ENCODE results near the gene DNAH7. TPM values are rescaled to one million over a fixed set of nuclear protein-coding genes. Genes with fewer than 3 reads are reported as not detected.

The DNAH7 gene
- total and polyA plus RNA-seq, 3 donors from 2014 or later = 14.9 to 27.1 (median 25.8) TPM

- DNase-seq = no peak
- intact Hi-C loops (cut with DNase I; ENCODE audit: low total_unique reads) = no loop called here
- Histone ChIP-seq H3K4me3 (no peak overlapping the region), H3K27me3 (no peaks in the 10 kb centered on the region), H3K36me3 (ENCODE audit: low read depth, missing control alignments) (no peaks in the 10 kb centered on the region), H3K27ac (no peak overlapping the region), H3K4me1 (no peaks in the 10 kb centered on the region), H3K9me3 (no peaks in the 10 kb centered on the region)
- 92 to 93% methylated on average over 1 of the region's 1 CpG for WGBS, 2 donors
- no peak for TF ChIP-seq POLR2A (IDR thresholded peaks at IDR 0.05)
- TF ChIP-seq CTCF (IDR thresholded peaks at IDR 0.05) = no peak
Measured at GRCh38 chr2:195834836-195835235, 233.8 kb downstream of the DNAH7 start.

DNA sequence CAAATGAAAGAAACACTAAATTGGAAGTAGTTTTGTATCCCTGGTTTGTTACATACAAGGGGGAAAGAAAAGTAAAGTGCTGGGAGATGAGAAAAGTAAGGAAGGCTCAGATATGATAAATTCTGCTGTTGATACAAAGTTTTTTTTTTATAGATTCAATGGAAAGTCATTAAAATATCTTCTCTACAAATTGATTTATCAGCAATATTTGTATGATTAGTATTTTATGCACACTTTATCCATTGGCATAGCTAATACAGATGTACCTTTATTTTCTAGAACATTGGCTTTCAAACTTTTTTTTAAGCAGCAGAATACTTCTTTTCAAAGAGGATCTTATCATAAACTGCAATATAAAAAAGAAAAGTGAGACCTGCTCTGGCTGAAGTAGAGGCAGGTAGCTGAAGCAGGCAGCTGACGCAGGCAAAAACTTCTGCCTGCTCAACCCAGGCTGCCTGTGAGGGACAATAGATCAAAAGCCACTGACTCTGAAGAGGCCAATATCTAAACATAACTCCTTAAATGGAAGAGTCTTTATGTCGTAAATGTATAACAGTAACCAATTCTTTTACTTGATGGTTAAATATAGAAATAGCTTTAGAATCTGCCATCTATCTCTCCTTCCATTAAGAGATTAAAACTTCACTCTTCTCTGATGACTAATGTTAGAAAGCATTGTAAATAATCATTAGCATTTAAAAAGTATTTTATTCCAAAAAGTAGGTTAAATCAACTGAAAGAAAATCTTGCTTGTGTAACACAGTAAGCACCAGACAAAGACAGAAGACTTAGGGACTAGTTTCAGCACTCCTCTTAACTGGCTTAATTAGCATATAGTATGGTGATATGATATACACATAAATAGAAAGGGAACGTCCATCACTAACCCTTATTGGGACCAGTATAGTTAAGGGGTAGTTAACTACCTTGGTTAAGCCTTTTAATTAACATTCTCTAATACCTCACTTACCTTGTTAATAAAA, 237.4 kb downstream of the DNAH7 start:
- H3K27me3 ChIP-seq = no peaks in the 10 kb centered on the region
- no peaks in the 10 kb centered on the region for H3K4me1 ChIP-seq
- H3K4me3 ChIP-seq = no peak overlapping the region
- no peaks in the 10 kb centered on the region for H3K36me3 ChIP-seq (ENCODE audit: low read depth, missing control alignments)
- intact Hi-C loops (cut with DNase I; ENCODE audit: low total_unique reads) = no loop called here
- no peak overlapping the region for H3K27ac ChIP-seq
- H3K9me3 ChIP-seq = no peaks in the 10 kb centered on the region
- TF ChIP-seq POLR2A (IDR thresholded peaks at IDR 0.05) (no peak), CTCF (IDR thresholded peaks at IDR 0.05) (no peak)
- 68 to 69% methylated on average over 3 of the region's 3 CpGs for WGBS, 2 donors
- no peak for DNase-seq

- Histone ChIP-seq H3K27me3 (no peaks in the 10 kb centered on the region), H3K4me1 (no peaks in the 10 kb centered on the region), H3K36me3 (ENCODE audit: low read depth, missing control alignments) (no peaks in the 10 kb centered on the region), H3K9me3 (no peaks in the 10 kb centered on the region), H3K4me3 (no peak overlapping the region), H3K27ac (no peak overlapping the region)
- TF ChIP-seq POLR2A (IDR thresholded peaks at IDR 0.05) = no peak
- TF ChIP-seq CTCF (IDR thresholded peaks at IDR 0.05) = no peak
- intact Hi-C loops (cut with DNase I; ENCODE audit: low total_unique reads) = no loop called here
- WGBS, 2 donors = 83 to 92% methylated on average over 2 of the region's 2 CpGs
- no peak for DNase-seq
Measured at GRCh38 chr2:195824478-195824877, 244.2 kb downstream of the DNAH7 start.

GRCh38 chr2:195823206-195823605, 245.4 kb downstream of the DNAH7 start:
- Histone ChIP-seq H3K36me3 (ENCODE audit: low read depth, missing control alignments) (no peaks in the 10 kb centered on the region), H3K9me3 (no peaks in the 10 kb centered on the region), H3K4me3 (no peak overlapping the region), H3K27me3 (no peaks in the 10 kb centered on the region), H3K4me1 (no peaks in the 10 kb centered on the region), H3K27ac (no peak overlapping the region)
- 95 to 96% methylated on average over 3 of the region's 3 CpGs for WGBS, 2 donors
- TF ChIP-seq CTCF (IDR thresholded peaks at IDR 0.05) (no peak), POLR2A (IDR thresholded peaks at IDR 0.05) (no peak)
- DNase-seq = no peak
- intact Hi-C loops (cut with DNase I; ENCODE audit: low total_unique reads) = no loop called here

DNA sequence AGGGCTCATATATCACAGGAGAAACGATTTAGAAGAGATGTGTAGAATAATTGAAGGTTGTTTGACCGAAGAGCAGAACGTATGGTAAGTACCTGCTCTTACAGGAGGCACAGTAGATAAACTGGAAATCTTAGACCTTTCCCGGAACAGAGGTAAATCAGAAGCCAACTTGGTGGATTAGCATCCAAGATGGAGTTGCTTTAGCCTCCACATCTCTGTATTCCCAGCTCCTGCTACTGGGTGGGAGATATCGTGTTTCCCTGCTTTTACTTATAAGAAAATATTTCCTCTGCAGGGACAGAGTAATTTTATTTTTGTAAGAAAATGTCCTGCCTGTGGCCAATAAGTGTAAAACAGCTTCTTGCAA, 247.1 kb downstream of the DNAH7 start:
- H3K27me3 ChIP-seq = no peaks in the 10 kb centered on the region
- H3K4me1 ChIP-seq = no peaks in the 10 kb centered on the region
- no peaks in the 10 kb centered on the region for H3K36me3 ChIP-seq (ENCODE audit: low read depth, missing control alignments)
- 85 to 86% methylated on average over 5 of the region's 5 CpGs for WGBS, 2 donors
- no peak overlapping the region for H3K27ac ChIP-seq
- no peaks in the 10 kb centered on the region for H3K9me3 ChIP-seq
- TF ChIP-seq CTCF (IDR thresholded peaks at IDR 0.05) = no peak
- no peak for TF ChIP-seq POLR2A (IDR thresholded peaks at IDR 0.05)
- no peak for DNase-seq
- H3K4me3 ChIP-seq = no peak overlapping the region
- intact Hi-C loops (cut with DNase I; ENCODE audit: low total_unique reads) = no loop called here

All from testis (tissue), 3 donors.